Measurements from ENCODE around the gene BAZ2B.

Gene BAZ2B

DNA sequence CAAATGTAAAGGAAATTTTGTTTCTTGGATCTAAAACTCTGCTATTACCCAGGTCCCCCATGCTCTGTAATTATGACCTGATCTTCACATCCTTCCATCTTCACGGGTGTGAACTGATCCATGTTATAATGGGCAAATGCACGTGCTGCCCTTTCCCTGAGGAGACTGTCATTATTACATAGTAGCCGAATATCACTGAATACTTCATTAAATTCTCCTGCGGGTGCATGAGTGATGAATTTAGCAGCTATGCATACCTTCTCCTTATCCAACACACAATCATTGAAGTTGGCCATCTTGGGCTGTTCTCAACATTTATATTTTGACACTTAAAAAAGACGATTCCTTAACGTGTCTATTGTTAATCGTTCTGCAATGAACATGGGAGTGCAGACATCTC is 153.4 kb downstream of the BAZ2B start:
- Histone ChIP-seq H3K9me2 (replicated peaks; ENCODE audit: insufficient read depth, low read length) (no peaks in the 10 kb centered on the region), H3K4me2 (ENCODE audit: low read depth, low read length, poor library complexity, severe bottlenecking) (no peak overlapping the region), H4K20me1 (ENCODE audit: low read depth, low read length) (no peaks in the 10 kb centered on the region), H3K27me3 (ENCODE audit: low read length) (no peaks in the 10 kb centered on the region), H2AFZ (ENCODE audit: low read depth, low read length, severe bottlenecking) (no peak overlapping the region), H3F3A (ENCODE audit: insufficient read depth) (no peaks in the 10 kb centered on the region), H3K27ac (ENCODE audit: low read depth, low read length) (no peak overlapping the region), H3K79me2 (ENCODE audit: insufficient read depth, low read length) (no peaks in the 10 kb centered on the region), H3K36me3 (ENCODE audit: low read length) (no peaks in the 10 kb centered on the region), H3K4me3 (ENCODE audit: insufficient read depth, low read length, poor library complexity, severe bottlenecking) (no peak overlapping the region), H3K9me3 (ENCODE audit: insufficient read depth, low read length) (no peaks in the 10 kb centered on the region), H3K9ac (ENCODE audit: low read length) (no peak overlapping the region)
- TF ChIP-seq, protein P1, sequence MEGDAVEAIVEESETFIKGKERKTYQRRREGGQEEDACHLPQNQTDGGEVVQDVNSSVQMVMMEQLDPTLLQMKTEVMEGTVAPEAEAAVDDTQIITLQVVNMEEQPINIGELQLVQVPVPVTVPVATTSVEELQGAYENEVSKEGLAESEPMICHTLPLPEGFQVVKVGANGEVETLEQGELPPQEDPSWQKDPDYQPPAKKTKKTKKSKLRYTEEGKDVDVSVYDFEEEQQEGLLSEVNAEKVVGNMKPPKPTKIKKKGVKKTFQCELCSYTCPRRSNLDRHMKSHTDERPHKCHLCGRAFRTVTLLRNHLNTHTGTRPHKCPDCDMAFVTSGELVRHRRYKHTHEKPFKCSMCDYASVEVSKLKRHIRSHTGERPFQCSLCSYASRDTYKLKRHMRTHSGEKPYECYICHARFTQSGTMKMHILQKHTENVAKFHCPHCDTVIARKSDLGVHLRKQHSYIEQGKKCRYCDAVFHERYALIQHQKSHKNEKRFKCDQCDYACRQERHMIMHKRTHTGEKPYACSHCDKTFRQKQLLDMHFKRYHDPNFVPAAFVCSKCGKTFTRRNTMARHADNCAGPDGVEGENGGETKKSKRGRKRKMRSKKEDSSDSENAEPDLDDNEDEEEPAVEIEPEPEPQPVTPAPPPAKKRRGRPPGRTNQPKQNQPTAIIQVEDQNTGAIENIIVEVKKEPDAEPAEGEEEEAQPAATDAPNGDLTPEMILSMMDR (IDR thresholded peaks at IDR 0.05; ENCODE audit: insufficient read depth, low read length, poor library complexity, severe bottlenecking), result no peak
- TF ChIP-seq EZH2phosphoT487 (conservative IDR thresholded peaks at IDR 0.05; ENCODE audit: low read length), result no peak

DNA sequence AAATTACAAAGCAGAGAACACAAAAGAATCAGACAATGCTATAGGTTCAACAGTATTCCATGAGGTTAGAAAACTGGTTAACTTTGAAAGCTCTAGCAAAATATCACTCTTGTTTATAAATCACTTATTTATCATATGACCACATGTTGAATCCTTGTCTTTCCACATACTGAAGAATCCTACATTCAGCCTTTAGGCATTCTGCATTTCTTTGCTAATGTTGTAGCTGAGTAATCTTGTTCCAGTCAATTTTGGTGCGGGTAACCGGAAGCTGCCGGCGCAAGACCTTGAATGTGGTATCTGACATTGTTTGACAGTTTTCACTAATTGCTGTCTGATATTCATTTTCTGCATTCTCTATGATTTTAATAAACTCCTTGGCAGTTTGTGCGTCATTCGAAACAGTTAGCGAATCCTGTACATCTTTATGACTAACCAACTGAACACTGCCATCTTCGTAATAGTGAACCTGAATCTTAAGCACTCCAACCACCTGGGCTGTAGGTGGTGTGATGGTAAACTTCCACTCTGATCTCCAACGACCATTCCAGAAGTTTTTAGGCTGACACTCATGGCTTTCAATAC is 154.1 kb downstream of the BAZ2B start:
- no peak overlapping the region for H2AFZ ChIP-seq (ENCODE audit: low read depth, low read length, severe bottlenecking)
- no peak overlapping the region for H3K9ac ChIP-seq (ENCODE audit: low read length)
- H3K27ac ChIP-seq (ENCODE audit: low read depth, low read length), result no peak overlapping the region
- TF ChIP-seq, protein P1 (IDR thresholded peaks at IDR 0.05; ENCODE audit: insufficient read depth, low read length, poor library complexity, severe bottlenecking), result no peak
- no peak overlapping the region for H3K4me2 ChIP-seq (ENCODE audit: low read depth, low read length, poor library complexity, severe bottlenecking)
- no peaks in the 10 kb centered on the region for H3K36me3 ChIP-seq (ENCODE audit: low read length)
- no peaks in the 10 kb centered on the region for H4K20me1 ChIP-seq (ENCODE audit: low read depth, low read length)
- no peaks in the 10 kb centered on the region for H3K27me3 ChIP-seq (ENCODE audit: low read length)
- H3K9me3 ChIP-seq (ENCODE audit: insufficient read depth, low read length), result no peaks in the 10 kb centered on the region
- no peaks in the 10 kb centered on the region for H3K79me2 ChIP-seq (ENCODE audit: insufficient read depth, low read length)
- H3F3A ChIP-seq (ENCODE audit: insufficient read depth), result no peaks in the 10 kb centered on the region
- H3K9me2 ChIP-seq (replicated peaks; ENCODE audit: insufficient read depth, low read length), result no peaks in the 10 kb centered on the region
- H3K4me3 ChIP-seq (ENCODE audit: insufficient read depth, low read length, poor library complexity, severe bottlenecking), result no peak overlapping the region

DNA sequence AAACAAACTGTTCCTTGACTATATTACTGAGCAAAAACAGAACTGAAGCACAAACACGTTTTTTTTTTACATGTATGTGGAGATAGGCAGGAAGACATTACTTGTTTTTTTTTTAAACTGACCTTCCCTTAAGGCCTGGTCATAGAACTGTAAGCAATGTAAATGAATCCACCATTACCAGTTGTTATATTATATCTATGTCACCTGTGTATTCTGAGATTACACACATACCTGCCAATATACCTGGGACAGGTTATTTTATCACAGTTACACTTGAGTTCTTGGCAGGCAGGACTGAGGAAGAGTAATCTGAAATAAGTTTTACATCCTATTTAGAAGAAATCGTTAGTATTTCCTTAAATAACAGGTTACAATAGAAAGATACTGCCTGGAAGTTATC is 155.3 kb downstream of the BAZ2B start:
- Histone ChIP-seq H3F3A (ENCODE audit: insufficient read depth) (no peaks in the 10 kb centered on the region), H3K27me3 (ENCODE audit: low read length) (no peaks in the 10 kb centered on the region), H3K4me3 (ENCODE audit: insufficient read depth, low read length, poor library complexity, severe bottlenecking) (no peak overlapping the region), H3K36me3 (ENCODE audit: low read length) (no peaks in the 10 kb centered on the region), H3K27ac (ENCODE audit: low read depth, low read length) (no peak overlapping the region), H2AFZ (ENCODE audit: low read depth, low read length, severe bottlenecking) (no peak overlapping the region), H3K9me3 (ENCODE audit: insufficient read depth, low read length) (no peaks in the 10 kb centered on the region), H3K9ac (ENCODE audit: low read length) (no peak overlapping the region), H4K20me1 (ENCODE audit: low read depth, low read length) (no peaks in the 10 kb centered on the region), H3K79me2 (ENCODE audit: insufficient read depth, low read length) (no peaks in the 10 kb centered on the region), H3K9me2 (replicated peaks; ENCODE audit: insufficient read depth, low read length) (no peaks in the 10 kb centered on the region), H3K4me2 (ENCODE audit: low read depth, low read length, poor library complexity, severe bottlenecking) (no peak overlapping the region)
- TF ChIP-seq EZH2phosphoT487 (conservative IDR thresholded peaks at IDR 0.05; ENCODE audit: low read length), result no peak
- TF ChIP-seq, protein P1 (IDR thresholded peaks at IDR 0.05; ENCODE audit: insufficient read depth, low read length, poor library complexity, severe bottlenecking), result no peak

Data from SU-DHL-6 (cell line).